GM06990 (cell line): ENCODE measurements around the gene SARNP.
"Not testable (repeated sequence)": the region's sequence is repeated elsewhere in the genome, so short reads cannot be mapped to it uniquely, and the experiment has no call there.

Experiments
- DNase-seq: peaks from one replicate; pipeline ENCODE4 v3.0.0-alpha.2; 2011; ENCODE audit not compliant: insufficient read length; ENCODE audit errors: extremely low read depth
- H3K27me3 ChIP-seq: replicated peaks from 2 replicates; pipeline ENCODE4 v1.6.0; 2011; ENCODE audit warnings: low read length; ENCODE audit not compliant: control insufficient read depth, insufficient read depth
- H3K36me3 ChIP-seq: 2 replicates; pipeline ENCODE4 v1.5.1; 2011; ENCODE audit warnings: low read length; ENCODE audit not compliant: control insufficient read depth, insufficient read depth
- H3K4me3 ChIP-seq: replicated peaks from 2 replicates; pipeline ENCODE4 v1.5.1; 2011; ENCODE audit warnings: low read depth, mild to moderate bottlenecking, control low read depth, low read length
- TF ChIP-seq, protein P1 (sequence below): IDR thresholded peaks from 2 replicates; pipeline ENCODE4 v1.5.1; 2011; ENCODE audit warnings: low read length, control low read depth, mild to moderate bottlenecking, inconsistent platforms; ENCODE audit not compliant: insufficient read depth, poor library complexity, severe bottlenecking

Gene SARNP

DNA sequence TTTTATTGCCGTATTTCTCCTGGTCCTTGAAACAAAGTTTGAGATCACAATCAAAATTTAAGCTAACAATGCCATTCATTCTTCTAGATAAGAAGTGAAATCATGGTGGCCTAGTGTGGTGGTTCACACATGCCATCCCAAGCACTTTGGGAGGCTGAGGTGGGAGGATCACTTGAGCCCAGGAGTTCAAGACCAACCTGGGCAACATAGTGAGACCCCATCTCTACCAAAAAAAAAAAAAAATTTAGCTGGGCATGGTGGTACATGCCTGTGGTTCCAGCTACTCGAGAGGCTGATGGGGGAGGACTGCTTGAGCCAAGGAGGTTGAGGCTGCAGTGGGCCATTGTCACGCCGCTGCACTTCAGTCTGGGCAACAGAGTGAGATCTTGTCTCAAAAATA, 50.4 kb downstream of the SARNP start:
- TF ChIP-seq, protein P1, sequence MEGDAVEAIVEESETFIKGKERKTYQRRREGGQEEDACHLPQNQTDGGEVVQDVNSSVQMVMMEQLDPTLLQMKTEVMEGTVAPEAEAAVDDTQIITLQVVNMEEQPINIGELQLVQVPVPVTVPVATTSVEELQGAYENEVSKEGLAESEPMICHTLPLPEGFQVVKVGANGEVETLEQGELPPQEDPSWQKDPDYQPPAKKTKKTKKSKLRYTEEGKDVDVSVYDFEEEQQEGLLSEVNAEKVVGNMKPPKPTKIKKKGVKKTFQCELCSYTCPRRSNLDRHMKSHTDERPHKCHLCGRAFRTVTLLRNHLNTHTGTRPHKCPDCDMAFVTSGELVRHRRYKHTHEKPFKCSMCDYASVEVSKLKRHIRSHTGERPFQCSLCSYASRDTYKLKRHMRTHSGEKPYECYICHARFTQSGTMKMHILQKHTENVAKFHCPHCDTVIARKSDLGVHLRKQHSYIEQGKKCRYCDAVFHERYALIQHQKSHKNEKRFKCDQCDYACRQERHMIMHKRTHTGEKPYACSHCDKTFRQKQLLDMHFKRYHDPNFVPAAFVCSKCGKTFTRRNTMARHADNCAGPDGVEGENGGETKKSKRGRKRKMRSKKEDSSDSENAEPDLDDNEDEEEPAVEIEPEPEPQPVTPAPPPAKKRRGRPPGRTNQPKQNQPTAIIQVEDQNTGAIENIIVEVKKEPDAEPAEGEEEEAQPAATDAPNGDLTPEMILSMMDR, result no peak
- no peak overlapping the region for H3K4me3 ChIP-seq
- no peak for DNase-seq
- no peaks in the 10 kb centered on the region for H3K27me3 ChIP-seq
- peaks cover 3% of the 10 kb centered on the region for H3K36me3 ChIP-seq

DNA sequence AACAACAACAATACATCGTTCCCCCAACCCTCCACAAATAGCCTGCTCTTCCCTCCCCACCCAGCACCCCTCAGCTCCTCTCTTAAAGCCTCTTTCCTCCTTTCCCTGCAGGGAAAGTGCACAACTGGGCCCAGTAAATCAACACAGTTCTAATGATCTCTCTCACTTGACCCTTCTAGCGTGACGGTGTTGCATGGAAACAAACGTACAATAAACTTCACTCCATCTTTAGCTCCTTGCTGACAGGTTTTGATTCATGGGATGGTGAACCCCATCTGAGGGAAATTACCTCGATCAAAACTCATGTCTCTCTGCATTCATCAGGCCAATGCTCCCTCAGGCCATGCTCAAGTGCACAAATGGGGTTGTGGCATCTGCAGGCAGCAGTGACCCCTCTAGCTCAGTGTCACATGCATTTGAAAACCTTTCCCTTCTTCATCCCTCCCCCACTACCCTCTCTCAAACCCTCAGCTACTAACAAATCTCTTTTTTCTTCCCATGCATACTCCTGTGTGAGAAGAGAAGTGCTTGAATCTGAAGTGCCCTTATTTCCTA, 51.7 kb downstream of the SARNP start:
- Histone ChIP-seq H3K36me3 (peaks cover 3% of the 10 kb centered on the region), H3K4me3 (no peak overlapping the region), H3K27me3 (no peaks in the 10 kb centered on the region)
- TF ChIP-seq, protein P1, result no peak
- DNase-seq, result no peak

DNA sequence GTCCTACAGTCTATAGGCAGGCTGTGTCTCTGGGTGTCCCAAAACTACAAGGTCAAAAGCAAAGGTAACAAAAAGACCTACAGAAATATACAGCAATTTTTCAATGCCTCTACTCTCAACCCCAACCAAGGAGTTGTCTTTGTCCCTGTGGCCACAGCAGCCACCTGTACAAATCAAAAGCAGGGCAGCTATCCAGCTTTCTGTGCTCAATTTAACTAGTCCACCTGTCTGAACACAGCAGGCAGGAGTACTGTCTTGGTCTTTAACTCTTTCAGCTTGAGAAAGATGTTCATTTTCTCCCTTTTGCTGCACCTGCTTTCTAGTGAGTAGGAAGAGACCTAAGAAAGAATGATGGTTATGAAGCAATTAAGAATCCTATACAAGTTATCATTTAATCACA, 54.9 kb downstream of the SARNP start:
- no peak for DNase-seq
- no peaks in the 10 kb centered on the region for H3K27me3 ChIP-seq
- H3K36me3 ChIP-seq, result peaks cover 9% of the 10 kb centered on the region
- no peak overlapping the region for H3K4me3 ChIP-seq
- TF ChIP-seq, protein P1, result no peak

DNA sequence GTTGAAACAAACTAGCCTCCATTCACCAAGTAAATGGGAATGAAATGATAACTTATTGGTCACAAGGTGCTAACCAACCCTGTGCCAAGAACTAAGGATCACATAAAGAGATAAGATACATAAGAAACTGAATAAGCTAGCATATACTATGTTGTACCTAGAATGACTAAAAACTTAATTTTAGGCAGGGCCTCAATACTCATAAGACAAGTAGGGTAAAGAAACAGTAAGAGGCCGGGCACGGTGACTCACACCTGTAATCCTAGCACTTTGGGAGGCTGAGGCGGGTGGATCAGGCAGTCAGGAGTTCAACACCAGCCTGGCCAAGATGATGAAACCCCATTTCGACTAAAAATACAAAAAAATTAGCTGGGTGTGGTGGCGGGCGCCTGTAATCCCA, 56.9 kb downstream of the SARNP start:
- no peak for DNase-seq
- Histone ChIP-seq H3K36me3 (peaks cover 8% of the 10 kb centered on the region), H3K27me3 (no peaks in the 10 kb centered on the region), H3K4me3 (no peak overlapping the region)
- TF ChIP-seq, protein P1, result no peak

DNA sequence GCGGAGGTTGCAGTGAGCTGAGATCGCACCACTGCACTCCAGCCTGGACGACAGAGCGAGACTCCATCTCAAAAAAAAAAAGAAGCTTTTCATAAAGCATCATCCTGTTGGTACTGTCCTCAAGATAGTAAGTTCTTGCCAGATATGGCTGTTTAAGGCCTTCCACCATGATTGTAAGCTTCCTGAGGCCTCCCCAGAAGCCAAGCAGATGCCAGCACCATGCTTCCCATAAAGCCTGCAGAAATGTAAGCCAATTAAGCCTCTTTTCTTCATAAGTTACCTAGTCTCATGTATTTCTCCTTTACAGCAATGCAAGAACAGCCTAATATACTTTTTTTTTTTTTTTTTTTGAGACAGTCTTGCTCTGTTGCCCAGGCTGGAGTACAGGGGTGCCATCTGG, 58.9 kb downstream of the SARNP start:
- H3K36me3 ChIP-seq, result peaks cover 12% of the 10 kb centered on the region
- H3K27me3 ChIP-seq, H3K4me3 ChIP-seq, DNase-seq: not testable (repeated sequence)

DNA sequence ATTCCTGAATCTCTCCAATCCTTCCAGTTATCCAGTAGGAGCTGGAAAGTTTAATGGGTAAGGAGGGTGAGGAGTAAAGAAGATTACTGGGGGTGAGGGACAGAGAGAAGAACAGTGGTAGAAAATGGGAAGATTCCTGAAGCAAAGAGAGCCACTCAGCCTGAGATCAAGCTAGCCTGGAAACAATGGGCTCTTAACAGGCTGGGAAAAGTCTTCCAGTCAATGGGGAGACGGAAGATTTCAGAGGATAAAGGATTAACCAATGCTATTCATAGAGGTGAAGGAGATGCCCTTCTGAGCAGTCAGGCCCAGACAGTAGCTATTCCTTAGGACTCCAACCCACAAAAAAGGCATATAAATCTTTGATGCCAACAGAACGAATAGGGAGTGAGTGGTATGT, 59.8 kb downstream of the SARNP start:
- Histone ChIP-seq H3K4me3 (no peak overlapping the region), H3K27me3 (no peaks in the 10 kb centered on the region), H3K36me3 (peaks cover 12% of the 10 kb centered on the region)
- DNase-seq, result no peak
- TF ChIP-seq, protein P1, result no peak
